Endothelial cell (in vitro differentiated cells): ENCODE measurements around the gene DNAJB2. TPM values are rescaled to one million over a fixed set of nuclear protein-coding genes. Genes with fewer than 3 reads are reported as not detected.

Experiments
- DNase-seq: peaks from one replicate; pipeline ENCODE4 v3.0.0; 2021; ENCODE audit warnings: low spot score
- H3K27ac Mint-ChIP-seq: one replicate; pipeline ENCODE4 v1.8.0; 2021; ENCODE audit warnings: mixed read lengths, inconsistent platforms; ENCODE audit not compliant: unreplicated experiment
- H3K27me3 Mint-ChIP-seq: one replicate; pipeline ENCODE4 v1.8.0; 2021; ENCODE audit warnings: mild to moderate bottlenecking, moderate library complexity, mixed read lengths, inconsistent platforms; ENCODE audit not compliant: unreplicated experiment
- H3K36me3 Mint-ChIP-seq: one replicate; pipeline ENCODE4 v1.8.0; 2021; ENCODE audit warnings: mild to moderate bottlenecking, low read depth, mixed read lengths, inconsistent platforms; ENCODE audit not compliant: unreplicated experiment
- H3K4me1 Mint-ChIP-seq: one replicate; pipeline ENCODE4 v1.8.0; 2021; ENCODE audit warnings: mild to moderate bottlenecking, mixed read lengths, inconsistent platforms; ENCODE audit not compliant: unreplicated experiment
- H3K4me3 Mint-ChIP-seq: one replicate; pipeline ENCODE4 v1.8.0; 2021; ENCODE audit warnings: mild to moderate bottlenecking, mixed read lengths, inconsistent platforms; ENCODE audit not compliant: unreplicated experiment
- H3K9me3 Mint-ChIP-seq: one replicate; pipeline ENCODE4 v1.8.0; 2021; ENCODE audit warnings: mixed read lengths, inconsistent platforms; ENCODE audit not compliant: unreplicated experiment
- total RNA-seq: library from RNA; stranded (reverse); fragmentation: NEBNext Ultra II Directional; extraction: Animal tissue kit (Norgen Biotek cat#: 25700); gene quantifications from one replicate; pipeline ENCODE4 v1.2.1, GENCODE V29; 2021; ENCODE audit not compliant: unreplicated experiment
- TF ChIP-seq, protein P1 (sequence below): fragments of 200-600 bp; sonication (generic); IDR thresholded peaks from one replicate; pipeline ENCODE4 v1.5.0; 2021; ENCODE audit warnings: antibody characterized with exemption; ENCODE audit not compliant: unreplicated experiment

DNAJB2 gene
- total RNA-seq, 1 donor from 2014 or later = 64.3 TPM

DNA sequence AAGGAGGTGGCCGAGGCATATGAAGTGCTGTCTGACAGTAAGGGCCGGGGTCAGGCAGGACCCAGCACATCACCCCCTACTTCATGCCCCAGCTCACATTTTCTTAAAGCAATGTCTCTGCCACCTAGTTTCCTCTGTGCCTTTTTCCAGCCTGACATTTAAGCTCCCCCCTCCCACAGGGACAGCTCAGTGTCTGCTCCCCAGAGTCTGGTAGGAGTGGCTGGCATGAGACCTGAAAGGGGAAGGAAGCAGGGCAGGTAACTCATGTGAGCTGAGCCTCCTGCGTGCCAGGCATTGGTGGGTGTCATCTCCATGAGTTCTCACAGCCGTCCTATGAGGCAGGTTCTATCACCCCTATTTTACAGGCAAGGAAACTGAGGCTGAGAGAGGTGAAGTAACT is 1.5 kb downstream of the DNAJB2 start:
- Mint-ChIP-seq H3K27ac (no peak overlapping the region), H3K4me1 (peaks cover 21% of the 10 kb centered on the region), H3K9me3 (no peaks in the 10 kb centered on the region), H3K36me3 (peaks cover 22% of the 10 kb centered on the region), H3K4me3 (peak overlapping the region; percentile 74), H3K27me3 (peaks cover 15% of the 10 kb centered on the region)
- TF ChIP-seq, protein P1, sequence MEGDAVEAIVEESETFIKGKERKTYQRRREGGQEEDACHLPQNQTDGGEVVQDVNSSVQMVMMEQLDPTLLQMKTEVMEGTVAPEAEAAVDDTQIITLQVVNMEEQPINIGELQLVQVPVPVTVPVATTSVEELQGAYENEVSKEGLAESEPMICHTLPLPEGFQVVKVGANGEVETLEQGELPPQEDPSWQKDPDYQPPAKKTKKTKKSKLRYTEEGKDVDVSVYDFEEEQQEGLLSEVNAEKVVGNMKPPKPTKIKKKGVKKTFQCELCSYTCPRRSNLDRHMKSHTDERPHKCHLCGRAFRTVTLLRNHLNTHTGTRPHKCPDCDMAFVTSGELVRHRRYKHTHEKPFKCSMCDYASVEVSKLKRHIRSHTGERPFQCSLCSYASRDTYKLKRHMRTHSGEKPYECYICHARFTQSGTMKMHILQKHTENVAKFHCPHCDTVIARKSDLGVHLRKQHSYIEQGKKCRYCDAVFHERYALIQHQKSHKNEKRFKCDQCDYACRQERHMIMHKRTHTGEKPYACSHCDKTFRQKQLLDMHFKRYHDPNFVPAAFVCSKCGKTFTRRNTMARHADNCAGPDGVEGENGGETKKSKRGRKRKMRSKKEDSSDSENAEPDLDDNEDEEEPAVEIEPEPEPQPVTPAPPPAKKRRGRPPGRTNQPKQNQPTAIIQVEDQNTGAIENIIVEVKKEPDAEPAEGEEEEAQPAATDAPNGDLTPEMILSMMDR = no peak
- DNase-seq = no peak

DNA sequence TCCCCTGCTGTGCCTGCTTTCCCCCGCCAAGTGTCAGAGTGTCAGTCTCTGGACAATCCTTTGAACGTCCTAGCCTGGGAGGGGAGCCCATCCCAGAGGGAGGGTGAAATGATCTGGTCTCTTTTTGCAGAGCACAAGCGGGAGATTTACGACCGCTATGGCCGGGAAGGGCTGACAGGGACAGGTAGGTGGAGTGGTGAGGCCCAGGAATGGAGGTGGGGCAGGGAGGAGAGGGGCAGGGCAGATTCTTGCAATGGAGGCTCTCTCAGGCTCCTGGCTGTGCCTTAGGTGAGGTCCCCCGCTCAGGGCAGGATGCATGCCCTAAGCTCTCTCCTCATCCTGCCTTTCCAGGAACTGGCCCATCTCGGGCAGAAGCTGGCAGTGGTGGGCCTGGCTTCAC is 2.4 kb downstream of the DNAJB2 start:
- peaks cover 21% of the 10 kb centered on the region for H3K4me1 Mint-ChIP-seq
- TF ChIP-seq, protein P1 = no peak
- no peak overlapping the region for H3K4me3 Mint-ChIP-seq
- H3K27ac Mint-ChIP-seq = no peak overlapping the region
- H3K9me3 Mint-ChIP-seq = no peaks in the 10 kb centered on the region
- DNase-seq = no peak
- peaks cover 15% of the 10 kb centered on the region for H3K27me3 Mint-ChIP-seq
- peaks cover 22% of the 10 kb centered on the region for H3K36me3 Mint-ChIP-seq

DNA sequence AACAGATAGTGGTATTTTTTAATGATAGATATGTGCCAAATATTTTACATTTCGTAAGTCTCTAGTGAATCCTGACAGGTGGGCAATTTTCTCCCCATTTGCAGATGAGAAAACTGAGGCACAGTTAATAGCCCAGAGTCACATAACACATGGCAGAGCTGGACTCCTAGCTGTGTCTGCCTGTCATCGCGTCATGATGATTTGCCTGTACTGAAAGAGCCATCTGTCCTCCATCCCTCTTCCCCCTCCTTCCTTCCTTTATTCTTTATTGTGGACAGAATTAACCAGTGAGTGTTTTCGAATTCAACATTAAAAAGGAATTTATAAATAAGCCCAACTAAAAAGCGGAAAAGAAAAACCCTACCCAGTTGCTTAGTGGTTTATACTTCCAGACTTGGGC is 3.2 kb downstream of the DNAJB2 start:
- no peaks in the 10 kb centered on the region for H3K9me3 Mint-ChIP-seq
- TF ChIP-seq, protein P1 = no peak
- peaks cover 19% of the 10 kb centered on the region for H3K27me3 Mint-ChIP-seq
- no peak overlapping the region for H3K4me3 Mint-ChIP-seq
- no peak overlapping the region for H3K27ac Mint-ChIP-seq
- no peak for DNase-seq
- H3K36me3 Mint-ChIP-seq = peaks cover 22% of the 10 kb centered on the region
- H3K4me1 Mint-ChIP-seq = peaks cover 20% of the 10 kb centered on the region

DNA sequence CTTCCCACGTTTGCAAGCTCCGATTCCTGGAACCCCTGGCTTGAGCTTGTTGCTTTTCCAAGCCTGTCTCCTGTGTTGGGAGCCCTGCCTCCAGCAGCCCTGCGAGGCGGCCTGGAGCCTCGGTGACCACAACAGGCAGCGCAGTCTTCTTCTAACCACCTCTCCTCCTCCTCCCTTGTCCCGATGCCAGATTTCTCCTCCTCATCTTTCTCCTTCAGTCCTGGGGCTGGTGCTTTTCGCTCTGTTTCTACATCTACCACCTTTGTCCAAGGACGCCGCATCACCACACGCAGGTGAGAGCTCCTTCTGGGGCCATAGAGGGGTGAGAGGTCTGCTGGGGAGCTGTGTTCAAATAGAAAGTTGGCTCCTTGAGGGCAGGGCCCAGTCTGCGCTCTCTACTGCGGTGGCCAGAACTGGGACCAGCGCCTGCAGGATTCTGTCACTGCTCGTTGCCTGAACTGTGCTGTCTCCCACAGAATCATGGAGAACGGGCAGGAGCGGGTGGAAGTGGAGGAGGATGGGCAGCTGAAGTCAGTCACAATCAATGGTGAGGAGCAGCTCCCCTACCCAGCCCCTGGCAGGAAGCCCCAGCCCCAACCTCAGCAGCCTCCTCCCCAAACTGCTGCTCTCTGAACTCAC is 3.9 kb downstream of the DNAJB2 start:
- H3K36me3 Mint-ChIP-seq = peaks cover 22% of the 10 kb centered on the region
- peak overlapping the region; percentile 3 for H3K4me3 Mint-ChIP-seq
- peaks cover 13% of the 10 kb centered on the region for H3K4me1 Mint-ChIP-seq
- H3K27me3 Mint-ChIP-seq = peaks cover 18% of the 10 kb centered on the region
- no peak for DNase-seq
- H3K27ac Mint-ChIP-seq = no peak overlapping the region
- TF ChIP-seq, protein P1 = no peak
- H3K9me3 Mint-ChIP-seq = no peaks in the 10 kb centered on the region

DNA sequence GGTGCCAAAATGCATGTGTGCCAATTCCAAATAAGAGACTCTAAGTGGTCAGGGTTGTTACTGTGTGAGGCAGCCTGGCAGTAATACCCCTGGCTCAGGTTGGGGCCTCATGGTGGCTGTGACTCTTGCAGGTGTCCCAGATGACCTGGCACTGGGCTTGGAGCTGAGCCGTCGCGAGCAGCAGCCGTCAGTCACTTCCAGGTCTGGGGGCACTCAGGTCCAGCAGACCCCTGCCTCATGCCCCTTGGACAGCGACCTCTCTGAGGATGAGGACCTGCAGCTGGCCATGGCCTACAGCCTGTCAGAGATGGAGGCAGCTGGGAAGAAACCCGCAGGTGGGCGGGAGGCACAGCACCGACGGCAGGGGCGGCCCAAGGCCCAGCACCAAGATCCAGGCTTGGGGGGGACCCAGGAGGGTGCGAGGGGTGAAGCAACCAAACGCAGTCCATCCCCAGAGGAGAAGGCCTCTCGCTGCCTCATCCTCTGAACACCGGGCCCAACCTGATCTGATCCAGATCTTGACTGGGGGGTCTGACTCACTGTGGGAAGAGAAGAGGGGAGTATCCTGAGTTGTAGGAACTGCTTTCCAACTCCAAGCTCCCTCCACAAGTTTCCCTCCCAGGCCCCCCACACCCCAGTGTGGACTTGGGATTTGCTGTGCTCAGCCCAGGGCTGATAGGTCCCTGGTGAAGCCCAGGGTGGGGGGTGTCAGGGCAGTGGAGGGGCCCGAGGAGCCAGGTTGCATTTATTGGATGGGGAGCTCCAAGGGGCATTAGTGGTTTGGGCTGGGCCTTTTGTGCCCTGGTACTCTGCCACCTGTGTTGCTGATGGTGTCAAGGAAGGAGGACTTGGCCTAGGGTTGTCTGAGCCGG is 5.6 kb downstream of the DNAJB2 start:
- H3K27ac Mint-ChIP-seq = no peak overlapping the region
- DNase-seq = no peak
- H3K4me3 Mint-ChIP-seq = no peak overlapping the region
- H3K9me3 Mint-ChIP-seq = no peaks in the 10 kb centered on the region
- TF ChIP-seq, protein P1 = no peak
- H3K36me3 Mint-ChIP-seq = peaks cover 22% of the 10 kb centered on the region
- peaks cover 11% of the 10 kb centered on the region for H3K27me3 Mint-ChIP-seq
- H3K4me1 Mint-ChIP-seq = peaks cover 5% of the 10 kb centered on the region
